Measurements from ENCODE around the gene ARHGEF11.

DNA sequence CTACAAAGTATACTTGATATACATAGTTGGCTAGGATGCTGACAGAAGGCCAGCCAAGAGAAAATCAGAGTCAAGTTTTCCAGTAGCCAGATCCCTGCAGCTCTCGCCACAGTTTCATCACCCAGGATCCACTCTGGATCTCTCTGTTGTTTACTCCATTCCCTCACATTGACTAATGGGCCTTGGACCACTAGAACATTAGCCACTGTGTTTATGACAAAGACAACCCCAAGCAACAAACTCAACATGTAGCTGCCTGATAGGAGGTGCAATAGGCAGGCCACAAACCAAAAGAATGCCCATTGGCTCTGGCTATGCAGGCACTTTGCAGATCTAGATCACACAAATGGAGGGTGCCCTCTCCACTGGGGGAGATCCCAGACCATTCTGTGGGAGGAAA lies 44.2 kb downstream of the ARHGEF11 start:
- TF ChIP-seq CTCF (IDR thresholded peaks at IDR 0.05) (no peak), POLR2A (IDR thresholded peaks at IDR 0.05) (no peak)

Data from Peyer's patch (tissue), 4 donors.